Central memory CD4-positive, alpha-beta T cell (primary cell): ENCODE measurements around the gene DNM3.
A peak's percentile ranks its signal among the peaks of the same experiment; 100 is the strongest.
"Not testable (repeated sequence)": the region's sequence is repeated elsewhere in the genome, so short reads cannot be mapped to it uniquely, and the experiment has no call there.

Experiments
- DNase-seq: peaks from one replicate; pipeline ENCODE4 v3.0.0; 2022

DNM3 gene

GRCh38 chr1:172344444-172344843 lies 503.1 kb downstream of the DNM3 start:
- no peak for DNase-seq

- no peak for DNase-seq
Observed at GRCh38 chr1:172345077-172345476, 503.8 kb downstream of the DNM3 start.

DNA sequence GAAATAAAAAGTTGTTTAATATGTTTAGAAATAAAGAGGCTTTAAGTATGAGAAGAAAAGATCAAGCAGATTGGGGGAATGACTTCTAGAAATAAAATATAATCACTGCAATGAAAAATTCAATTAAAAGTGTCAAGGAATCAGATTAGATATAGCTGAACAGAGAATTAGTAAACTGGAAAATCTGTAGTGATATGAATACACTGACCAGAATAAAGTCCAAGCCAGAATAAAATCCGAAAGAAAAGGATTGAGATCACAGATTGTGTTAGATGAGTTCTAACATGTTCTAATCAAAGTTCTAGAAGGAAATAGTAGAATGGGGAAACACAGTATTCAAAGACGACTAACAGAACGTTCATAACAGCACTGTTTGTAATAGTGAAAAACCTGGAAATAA lies 506.1 kb downstream of the DNM3 start:
- DNase-seq, result no peak

GRCh38 chr1:172350856-172351255 lies 509.6 kb downstream of the DNM3 start:
- no peak for DNase-seq

DNA sequence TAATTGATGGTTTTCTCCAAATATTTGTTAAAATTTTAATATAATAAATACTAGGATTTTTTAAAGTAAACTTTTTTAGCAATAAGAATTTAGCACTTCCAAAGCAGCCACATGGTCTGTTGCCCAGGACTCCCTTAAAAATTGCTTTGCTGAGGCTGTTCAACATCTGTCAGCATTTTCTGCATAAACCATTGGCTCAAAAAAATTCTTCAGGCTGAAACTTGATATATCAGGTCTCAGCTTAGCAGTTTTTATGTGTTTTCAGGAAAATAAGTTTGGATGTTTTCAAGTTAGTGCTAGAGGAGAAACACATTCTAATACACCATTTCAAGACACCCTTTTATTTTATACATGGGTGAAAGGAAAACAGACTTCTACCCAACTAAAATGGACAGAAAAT lies 510.0 kb downstream of the DNM3 start:
- DNase-seq, result no peak

DNA sequence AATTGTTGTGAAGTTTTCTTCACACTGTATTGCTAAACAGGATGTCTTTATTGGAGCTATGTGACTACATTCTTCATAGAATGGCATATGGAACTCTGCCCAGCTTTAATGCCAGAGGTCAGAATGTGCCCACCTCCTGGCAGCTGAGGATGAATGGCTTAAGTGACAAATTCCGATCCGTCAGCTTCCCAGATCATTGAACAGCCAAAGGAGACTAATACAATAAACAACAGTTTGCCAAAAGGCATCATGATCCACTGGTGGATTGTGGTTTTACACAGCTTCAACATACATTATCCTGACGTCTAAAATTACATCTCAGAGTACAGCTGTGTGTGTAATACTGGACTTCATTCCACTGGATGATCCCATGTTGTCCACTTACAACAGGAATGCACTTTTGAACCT lies 510.5 kb downstream of the DNM3 start:
- DNase-seq, result no peak

DNA sequence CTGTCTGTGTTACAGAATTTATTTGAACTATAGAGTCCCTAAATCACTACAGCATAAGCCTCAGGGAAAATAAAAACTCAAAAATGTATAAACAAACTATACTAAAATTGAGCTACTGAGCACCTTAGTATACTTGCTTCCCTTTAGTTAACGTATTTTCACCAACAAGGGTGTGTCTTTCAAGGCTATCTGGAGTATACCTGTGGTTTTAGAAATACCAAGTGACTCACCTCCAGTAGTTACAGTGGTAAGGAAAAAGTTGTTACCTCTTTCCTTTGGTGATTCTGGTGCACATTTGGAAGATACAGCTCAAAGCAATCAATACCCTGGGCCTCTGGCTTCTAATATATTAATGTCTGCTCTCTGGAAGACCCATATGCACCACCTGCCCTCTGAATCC lies 511.1 kb downstream of the DNM3 start:
- DNase-seq, result no peak

GRCh38 chr1:172354291-172355274 lies 513.3 kb downstream of the DNM3 start:
- no peak for DNase-seq

DNA sequence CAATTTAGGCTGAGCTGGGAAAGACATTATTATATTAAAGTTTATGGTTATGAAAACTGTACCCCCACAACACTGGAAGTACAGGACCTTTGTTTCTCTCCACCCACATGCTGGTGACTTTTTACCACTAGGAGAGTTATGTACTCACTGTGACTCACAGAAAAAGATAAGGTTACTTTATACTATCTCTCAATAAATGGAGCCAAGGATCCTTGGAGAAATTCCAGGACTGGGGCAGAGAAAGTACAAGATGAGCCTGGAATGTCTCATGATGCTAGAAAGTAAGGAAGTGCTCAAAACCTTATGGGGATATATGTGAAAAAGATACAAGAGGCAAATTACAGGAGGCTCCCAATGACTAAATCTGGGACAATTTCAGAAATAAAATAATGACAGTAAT lies 515.3 kb downstream of the DNM3 start:
- DNase-seq, result no peak

GRCh38 chr1:172357753-172358385 lies 516.6 kb downstream of the DNM3 start:
- DNase-seq, result no peak

DNA sequence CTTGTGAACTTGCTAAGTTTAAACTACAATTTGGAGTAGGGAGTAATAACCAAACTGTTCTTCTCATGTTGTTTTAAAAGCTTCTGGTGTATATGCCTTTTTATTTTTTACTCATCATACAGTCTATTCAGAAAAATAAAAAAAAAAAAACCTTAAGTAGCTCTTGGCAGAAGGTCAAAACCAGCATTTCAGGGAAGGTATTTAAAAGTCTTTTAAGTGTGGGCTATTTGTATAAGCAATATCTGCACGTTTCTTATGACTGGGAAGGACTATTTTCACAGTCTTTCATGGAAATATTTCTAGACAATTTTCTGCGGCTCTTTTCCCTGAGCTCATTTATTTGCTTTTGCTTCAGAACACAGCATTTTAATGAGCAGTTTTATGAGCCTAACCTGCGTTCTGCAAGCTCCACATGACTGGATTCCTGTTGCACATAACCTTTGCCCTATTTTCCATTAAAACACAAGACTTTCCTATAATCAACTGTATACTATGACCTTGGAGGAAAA lies 518.2 kb downstream of the DNM3 start:
- DNase-seq, result no peak

DNA sequence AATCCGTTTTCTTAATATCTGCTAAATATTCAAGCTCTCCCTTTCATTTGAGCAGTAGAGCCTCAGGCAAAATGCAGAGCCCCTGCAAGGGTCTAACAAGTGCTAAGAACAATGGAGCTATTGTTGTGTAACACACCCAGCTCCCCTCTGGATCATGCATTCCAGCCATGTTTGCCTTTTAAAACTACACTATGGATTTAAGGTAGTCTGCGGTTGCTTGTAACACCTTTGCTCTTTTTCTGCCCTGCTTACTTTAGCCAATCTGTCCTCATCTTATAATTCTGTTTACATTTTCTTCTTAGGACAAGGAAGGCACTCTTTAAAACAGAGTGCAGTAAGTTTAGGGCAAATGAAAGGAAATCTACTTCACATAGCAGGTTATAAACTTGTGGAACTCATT lies 519.2 kb downstream of the DNM3 start:
- no peak for DNase-seq

DNA sequence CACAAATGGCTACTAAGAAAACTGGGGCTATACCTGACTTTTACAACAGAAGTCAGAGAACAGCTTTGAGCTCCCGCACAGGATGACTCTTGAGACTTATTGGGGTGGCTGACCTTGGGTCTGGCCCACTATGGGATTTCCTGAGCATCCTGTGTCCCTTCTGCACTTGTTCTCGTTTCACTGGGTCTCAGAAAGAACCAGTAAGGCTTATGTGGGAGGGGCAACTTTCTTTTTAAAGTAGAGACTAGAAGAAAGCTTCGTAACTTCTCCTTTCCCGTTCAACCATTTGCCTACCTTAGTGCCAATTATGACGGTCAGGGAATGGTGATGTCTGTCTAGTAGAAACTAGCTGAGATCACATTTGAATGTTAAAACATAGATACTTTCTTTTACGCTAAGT lies 519.7 kb downstream of the DNM3 start:
- DNase-seq, result no peak

GRCh38 chr1:172363852-172364251 lies 522.6 kb downstream of the DNM3 start:
- no peak for DNase-seq

DNA sequence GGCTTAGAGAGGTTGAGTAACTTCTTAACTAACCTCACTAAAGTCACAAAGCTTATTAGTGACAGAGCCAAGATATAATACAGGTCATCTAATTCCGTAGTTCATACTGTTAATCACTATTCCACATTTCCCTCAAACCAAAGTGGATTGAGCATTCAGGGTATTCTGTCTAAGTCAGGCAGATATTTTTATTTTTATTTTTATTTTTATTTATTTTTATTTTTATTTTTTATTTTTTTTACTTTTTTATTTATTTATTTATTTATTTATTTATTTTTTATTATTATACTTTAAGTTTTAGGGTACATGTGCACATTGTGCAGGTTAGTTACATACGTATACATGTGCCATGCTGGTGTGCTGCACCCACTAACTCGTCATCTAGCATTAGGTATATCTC lies 530.3 kb downstream of the DNM3 start:
- not testable (repeated sequence) for DNase-seq

- DNase-seq, result no peak
Observed at GRCh38 chr1:172373864-172374263, 532.6 kb downstream of the DNM3 start.

GRCh38 chr1:172375211-172375631 lies 533.9 kb downstream of the DNM3 start:
- DNase-seq, result no peak

- DNase-seq, result no peak
Observed at GRCh38 chr1:172376431-172376830, 535.1 kb downstream of the DNM3 start.

DNA sequence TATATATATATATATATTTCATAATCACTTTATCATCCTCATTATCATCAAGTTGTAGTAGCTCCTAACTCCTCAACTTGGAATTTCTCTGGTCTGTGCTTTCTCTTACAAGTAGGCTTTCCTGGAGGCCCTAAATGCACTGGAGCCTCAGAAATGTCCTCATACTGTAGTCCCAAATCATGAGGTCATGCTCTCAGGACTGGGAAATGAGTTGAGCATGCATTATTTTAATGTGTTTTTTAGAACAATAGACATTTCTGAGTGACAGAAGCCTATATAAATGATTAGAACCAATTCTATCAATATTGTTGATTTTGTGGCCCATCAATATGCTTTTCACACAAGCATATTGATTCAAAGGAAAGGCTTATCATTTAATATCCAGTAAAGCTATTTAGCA lies 536.3 kb downstream of the DNM3 start:
- no peak for DNase-seq

DNA sequence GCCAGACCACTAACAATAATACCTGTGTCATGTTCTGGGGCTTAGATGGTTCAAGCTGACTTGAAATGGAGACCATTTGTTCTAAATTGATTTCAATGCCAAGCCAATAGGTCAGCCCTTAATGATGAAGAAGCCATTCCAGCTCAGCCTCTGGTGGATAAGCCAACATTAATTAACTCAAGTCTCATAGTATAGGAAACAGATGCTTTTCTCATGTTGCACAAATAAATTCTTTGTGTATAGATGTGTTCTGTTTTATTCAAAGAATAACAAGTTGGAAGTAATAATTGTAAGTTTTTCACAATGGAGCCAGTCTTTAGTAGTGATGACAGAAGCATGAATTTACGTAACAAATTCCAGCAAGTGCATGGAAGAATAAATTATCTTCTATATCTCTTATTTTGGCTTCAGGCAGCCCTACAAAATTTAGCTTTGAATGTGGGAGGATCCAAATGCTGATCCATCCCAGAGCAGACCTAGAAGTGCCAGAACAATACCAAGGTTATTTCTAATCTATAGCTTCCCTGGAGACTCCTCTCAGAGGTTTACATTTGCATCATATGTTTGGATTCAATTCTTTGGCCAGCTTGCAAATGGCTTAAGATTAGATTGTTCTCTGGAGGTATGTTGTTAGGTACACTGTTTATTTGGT lies 536.9 kb downstream of the DNM3 start:
- no peak for DNase-seq

GRCh38 chr1:172380441-172381244 lies 539.3 kb downstream of the DNM3 start:
- DNase-seq, result peak; percentile 65

DNA sequence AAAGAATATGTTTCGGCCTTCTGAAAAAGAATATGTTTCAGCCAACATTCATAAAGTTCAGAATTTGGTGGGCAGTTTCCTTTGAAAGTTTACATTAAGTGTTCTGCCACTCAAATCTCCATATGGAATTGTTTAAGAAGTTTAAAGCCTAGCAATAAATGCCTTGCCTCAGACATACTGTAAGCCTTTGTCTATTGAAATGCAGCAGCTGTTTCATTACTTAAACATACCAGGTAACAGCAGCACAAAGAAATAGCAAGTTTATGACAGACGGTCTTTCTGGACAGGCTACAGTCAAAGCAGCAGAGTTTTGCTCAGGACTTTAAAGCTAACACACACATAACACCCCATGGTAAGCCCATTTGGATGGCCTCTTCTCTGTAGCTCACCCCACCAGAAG lies 540.6 kb downstream of the DNM3 start:
- DNase-seq, result no peak

- DNase-seq, result no peak
Observed at GRCh38 chr1:172382406-172382805, 541.1 kb downstream of the DNM3 start.
